Measurements from ENCODE around the gene SEC24B.

DNA sequence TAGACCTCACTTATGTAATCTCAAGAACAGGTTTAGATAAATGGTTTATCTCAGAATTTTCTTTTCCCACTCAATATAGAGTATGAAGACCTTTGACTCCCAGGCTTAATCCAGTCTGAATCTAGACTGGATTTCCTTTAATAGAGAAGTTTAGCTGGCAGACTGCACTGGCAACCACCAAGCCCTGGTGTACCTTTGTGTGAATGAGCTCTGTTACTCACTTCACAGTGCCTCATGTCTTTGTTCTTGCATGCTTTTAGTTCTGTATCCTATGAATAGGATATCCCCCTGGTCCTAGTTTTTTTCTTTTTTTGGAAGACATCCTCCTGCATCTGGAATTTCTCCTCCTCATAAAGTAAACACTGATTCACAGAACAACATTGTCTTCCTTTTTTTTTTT, 73.3 kb downstream of the SEC24B start:
- TF ChIP-seq, protein P1, sequence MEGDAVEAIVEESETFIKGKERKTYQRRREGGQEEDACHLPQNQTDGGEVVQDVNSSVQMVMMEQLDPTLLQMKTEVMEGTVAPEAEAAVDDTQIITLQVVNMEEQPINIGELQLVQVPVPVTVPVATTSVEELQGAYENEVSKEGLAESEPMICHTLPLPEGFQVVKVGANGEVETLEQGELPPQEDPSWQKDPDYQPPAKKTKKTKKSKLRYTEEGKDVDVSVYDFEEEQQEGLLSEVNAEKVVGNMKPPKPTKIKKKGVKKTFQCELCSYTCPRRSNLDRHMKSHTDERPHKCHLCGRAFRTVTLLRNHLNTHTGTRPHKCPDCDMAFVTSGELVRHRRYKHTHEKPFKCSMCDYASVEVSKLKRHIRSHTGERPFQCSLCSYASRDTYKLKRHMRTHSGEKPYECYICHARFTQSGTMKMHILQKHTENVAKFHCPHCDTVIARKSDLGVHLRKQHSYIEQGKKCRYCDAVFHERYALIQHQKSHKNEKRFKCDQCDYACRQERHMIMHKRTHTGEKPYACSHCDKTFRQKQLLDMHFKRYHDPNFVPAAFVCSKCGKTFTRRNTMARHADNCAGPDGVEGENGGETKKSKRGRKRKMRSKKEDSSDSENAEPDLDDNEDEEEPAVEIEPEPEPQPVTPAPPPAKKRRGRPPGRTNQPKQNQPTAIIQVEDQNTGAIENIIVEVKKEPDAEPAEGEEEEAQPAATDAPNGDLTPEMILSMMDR (IDR thresholded peaks at IDR 0.05; ENCODE audit: borderline replicate concordance, extremely low read depth, low read length, poor library complexity, severe bottlenecking): no peak
- no peak for TF ChIP-seq EZH2 (IDR thresholded peaks at IDR 0.05; ENCODE audit: borderline replicate concordance, low read depth, low read length, severe bottlenecking)

Measured in DND-41 (cell line).